Glomerular visceral epithelial cell (primary cell): Measurements from ENCODE around the gene IDUA.
"Not testable (repeated sequence)": the region's sequence is repeated elsewhere in the genome, so short reads cannot be mapped to it uniquely, and the experiment has no call there.

Experiments used
- DNase-seq: peaks from one replicate; pipeline ENCODE4 v3.0.0-alpha.2; 2016; ENCODE audit errors: extremely low spot score

Gene IDUA

GRCh38 chr4:986879-987623 lies at the start of gene IDUA:
Gene IDUA (plus strand): TSS chr4:987044. CDS start chr4:987085, 41 bp downstream.
- DNase-seq = peak; percentile 88

DNA sequence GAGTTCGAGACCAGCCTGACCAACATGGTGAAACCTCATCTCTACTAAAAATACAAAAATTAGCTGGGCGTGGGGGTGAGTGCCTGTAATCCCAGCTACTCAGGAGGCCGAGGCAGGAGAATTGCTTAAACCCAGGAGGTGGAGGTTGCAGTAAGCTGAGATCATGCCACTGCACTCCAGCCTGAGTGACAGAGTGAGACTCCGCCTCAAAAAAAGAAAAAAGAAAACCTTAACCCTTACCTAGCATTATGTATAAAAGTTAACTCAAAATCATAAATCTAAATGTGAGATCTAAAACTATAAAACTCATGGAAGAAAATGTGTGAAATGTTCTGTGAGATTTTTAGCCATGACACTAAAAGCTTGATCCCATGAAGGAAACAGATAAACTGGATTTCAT lies 47.3 kb upstream of the IDUA start:
- not testable (repeated sequence) for DNase-seq

GRCh38 chr4:945274-946102 lies 41.4 kb upstream of the IDUA start:
- DNase-seq = no peak

DNA sequence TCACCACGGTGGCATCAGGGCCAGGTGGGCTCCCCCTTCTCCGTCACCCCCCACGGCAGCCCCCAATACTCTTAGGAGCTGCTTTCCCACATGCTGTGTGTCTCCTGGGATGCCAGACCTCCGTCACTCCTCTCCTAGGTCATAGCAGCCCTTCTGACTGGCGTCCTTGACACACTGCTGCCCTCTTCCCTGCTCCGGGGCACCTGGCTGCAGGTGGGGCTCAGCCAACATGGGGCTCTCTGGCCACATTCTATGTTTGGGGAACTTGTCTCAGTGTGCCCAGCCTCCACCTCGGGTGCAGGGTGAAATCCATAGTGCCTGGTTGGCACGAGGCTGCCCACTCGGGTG lies 40.8 kb upstream of the IDUA start:
- DNase-seq = no peak

DNA sequence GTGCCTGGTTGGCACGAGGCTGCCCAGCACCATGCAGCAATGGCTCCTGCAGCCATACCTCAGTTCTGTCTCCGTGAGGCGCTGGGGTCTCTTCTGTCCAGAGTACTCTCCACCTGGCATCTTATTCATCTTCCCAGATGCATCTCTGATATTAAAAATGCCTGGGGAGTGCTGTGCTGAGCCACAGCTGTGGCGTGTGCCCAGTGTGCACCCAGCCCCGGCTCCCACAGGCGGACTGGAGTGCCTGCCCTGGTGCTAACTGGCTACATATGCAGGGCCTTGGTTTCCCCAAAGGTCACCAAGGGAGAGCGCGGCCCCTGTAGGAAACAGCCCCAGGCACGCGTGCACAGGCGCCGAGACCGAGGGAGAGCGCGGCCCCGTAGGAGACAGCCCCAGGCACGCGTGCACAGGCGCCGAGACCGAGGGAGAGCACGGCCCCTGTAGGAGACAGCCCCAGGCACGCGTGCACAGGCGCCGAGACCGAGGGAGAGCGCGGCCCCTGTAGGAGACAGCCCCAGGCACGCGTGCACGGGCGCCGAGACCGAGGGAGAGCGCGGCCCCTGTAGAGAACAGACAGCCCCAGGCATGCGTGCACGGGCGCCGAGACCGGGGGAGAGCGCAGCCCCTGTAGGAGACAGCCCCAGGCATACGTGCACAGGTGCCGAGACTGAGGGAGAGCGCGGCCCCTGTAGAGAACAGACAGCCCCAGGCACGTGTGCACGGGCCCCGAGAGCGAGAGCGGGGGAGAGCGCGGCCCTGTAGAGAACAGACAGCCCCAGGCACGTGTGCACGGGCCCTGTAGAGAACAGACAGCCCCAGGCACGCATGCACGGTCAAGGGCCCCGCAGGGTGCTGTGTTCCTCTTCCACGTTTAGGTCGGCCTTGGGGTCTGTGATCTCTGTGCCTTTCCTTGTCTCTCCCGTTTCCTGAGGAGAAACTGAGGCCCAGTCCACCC lies 40.0 kb upstream of the IDUA start:
- DNase-seq = no peak

DNA sequence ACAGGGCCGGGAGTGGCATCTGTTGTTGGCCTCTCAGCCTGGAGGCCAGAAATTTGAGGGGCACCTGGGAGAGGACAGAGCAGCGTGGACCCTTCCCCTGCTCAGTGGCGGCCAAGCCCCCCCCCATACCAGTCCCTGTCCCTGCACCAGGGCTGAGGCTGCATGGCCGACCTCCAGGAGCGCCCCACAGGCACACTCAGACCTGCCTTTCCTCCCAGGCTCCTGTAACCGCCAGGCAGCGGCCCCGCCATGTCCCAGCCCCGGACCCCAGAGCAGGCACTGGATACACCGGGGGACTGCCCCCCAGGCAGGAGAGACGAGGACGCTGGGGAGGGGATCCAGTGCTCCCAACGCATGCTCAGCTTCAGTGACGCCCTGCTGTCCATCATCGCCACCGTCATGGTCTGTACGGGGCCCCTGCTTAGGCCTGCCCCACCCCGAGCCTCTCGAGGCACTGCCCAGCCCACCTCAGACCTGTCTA lies 39.3 kb upstream of the IDUA start:
- DNase-seq = no peak

DNA sequence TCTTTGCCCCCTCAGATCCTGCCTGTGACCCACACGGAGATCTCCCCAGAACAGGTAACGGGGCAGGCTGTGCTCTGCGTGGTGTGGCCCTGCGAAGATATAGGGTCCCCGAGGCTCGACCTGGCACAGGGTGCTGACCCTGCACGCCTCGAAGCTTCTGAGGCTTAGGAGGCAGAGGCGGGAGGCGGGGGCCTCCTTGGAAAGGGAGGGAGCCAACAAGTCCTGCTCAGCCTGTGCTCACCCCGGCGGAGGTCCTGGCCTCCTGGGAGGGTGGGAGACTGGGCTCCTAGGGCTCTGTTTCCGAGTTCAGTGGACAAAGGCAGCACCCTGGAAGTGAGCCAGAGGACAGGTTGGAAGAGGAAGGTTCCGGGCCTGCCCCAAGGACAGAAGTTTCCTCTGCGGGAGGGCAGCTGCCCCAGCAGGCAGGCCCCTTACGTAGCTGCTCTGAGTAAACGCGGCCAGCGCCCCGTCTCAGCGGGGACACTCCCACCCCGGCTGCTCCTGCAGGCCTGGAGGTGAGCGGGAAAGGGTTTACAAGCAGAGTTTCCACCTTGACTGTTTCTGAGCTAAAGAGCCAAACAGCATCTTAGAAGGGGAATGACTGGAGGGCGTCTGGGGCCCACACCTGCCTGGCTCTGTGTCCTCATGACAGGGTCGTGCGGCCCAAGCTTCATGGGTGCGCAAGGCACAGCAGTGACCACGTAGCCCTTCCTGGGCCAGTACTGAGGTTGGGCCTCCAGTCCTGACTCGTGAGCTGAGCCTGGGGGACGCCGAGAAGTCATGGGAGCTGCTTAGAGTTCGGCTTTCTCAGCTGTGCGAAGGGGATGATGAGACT lies 38.5 kb upstream of the IDUA start:
- DNase-seq = no peak

GRCh38 chr4:948936-949300 lies 37.9 kb upstream of the IDUA start:
- DNase-seq = no peak

- DNase-seq = no peak
Observed at GRCh38 chr4:949656-950055, 37.2 kb upstream of the IDUA start.

- DNase-seq = no peak
Observed at GRCh38 chr4:950136-951020, 36.5 kb upstream of the IDUA start.

DNA sequence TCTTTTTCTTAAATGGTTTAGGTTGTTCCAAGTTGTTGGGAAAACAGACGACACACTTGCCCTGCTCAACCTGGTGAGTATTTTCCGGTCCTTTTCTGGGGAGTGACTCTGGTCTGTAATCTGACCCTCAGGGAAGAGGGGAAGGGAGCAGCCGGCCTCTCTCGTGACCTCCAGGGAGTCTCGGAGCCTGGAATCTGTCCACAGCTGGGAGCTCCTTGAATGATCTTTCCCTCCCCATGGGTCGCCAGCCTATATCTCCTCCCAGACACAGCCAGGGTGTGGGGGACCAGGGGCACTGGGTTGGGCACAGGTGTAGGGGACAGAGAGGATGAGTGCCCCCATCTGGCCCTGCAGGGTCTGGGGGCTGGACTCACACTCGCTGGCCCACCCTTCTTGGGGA lies 35.7 kb upstream of the IDUA start:
- no peak for DNase-seq

GRCh38 chr4:951594-952468 lies 35.0 kb upstream of the IDUA start:
- DNase-seq = no peak

DNA sequence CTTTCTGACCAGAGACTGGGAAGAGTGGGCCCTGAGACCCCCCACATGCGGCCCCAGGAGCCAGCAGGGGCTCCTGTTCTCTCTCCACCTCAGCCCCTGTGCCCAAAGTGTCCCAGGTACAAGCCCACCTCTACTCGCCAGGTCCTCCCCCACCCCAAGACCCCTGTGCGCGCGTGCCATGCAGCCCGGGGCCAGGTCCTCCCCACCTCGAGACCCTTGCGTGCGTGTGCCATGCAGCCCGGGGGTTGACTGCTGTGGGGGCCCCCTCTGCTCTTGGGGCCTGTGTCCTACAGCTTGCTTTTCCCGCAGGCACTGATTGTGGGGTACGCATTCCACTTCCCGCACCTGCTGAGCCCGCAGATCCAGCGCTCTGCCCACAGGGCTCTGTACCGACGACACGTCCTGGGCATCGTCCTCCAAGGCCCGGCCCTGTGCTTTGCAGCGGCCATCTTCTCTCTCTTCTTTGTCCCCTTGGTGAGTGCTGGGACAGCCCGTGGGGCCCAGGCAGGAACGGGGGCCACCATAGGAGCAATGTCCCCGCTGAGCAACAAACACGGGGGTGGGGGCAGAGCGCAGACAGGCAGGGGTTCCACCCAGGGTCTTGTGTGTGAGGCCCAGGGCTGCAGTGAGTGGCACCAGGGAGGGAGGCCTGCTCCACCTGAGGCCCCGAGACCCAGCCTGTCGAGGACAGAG lies 33.8 kb upstream of the IDUA start:
- no peak for DNase-seq

GRCh38 chr4:953574-953915 lies 33.3 kb upstream of the IDUA start:
- no peak for DNase-seq

DNA sequence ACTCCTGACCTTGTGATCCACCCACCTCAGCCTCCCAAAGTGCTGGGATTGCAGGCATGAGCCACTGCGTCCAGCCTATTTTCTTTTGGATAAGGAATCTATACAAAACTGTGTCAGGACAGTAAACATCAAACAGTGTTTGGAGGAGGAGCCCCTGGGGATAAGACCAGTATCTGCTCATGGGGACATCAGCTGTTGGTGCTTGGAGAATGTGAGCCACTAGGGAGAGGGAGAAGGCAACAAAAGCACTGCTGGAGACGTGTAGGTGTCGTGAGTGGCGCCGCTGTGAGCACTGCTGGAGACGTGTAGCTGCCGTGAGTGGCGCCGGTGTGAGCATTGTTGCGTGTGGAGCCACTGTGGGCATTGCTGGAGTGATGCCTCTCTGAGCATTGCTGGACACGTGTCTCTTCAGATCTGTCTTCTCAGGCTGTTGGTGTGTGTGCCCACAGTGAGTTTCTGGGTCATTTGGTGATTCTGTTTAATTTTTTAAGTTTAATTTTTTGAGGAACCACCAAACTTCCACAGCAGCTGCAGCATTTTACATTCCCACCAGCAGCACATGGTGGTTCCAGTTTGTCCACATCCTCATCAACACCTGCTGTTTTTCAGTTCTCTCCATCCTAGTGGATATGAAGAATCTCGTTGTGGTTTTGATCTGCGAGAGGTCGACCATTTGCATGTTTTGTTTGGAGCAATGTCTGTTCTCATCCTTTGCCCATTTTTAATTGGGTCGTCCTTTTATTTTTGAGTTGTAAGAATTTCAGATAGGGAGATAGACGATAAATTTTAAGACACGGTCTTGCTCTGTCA lies 32.4 kb upstream of the IDUA start:
- DNase-seq = no peak

DNA sequence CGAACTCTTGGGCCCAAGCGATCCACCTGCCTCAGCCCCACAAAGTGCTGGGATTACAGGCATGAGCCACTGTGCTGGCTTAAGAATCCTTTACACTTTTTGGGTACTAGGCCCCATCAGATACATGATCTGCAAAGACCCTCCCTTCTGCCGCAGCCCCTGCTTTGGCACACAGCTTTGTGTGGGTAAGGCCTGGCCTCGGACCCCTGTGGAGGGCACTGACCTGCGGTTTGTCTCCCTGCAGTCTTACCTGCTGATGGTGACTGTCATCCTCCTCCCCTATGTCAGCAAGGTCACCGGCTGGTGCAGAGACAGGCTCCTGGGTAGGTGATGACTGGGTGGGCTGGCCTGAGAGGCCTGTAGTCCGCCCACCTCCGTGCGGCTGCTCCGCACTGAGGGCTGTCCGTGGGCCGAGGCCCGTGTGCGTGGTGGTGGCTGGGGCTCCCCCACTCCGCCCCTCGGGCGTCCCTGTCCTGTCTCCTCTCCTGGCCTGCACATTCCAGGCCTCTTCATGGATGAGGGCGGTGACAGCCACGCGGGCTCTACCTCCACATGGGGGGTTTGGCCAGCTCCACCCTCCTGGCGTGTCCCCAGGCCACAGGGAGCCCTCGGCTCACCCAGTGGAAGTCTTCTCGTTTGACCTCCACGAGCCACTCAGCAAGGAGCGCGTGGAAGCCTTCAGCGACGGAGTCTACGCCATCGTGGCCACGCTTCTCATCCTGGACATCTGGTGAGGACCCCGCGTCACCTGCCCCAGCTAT lies 31.5 kb upstream of the IDUA start:
- no peak for DNase-seq

GRCh38 chr4:955931-956381 lies 30.9 kb upstream of the IDUA start:
- no peak for DNase-seq
